ENCODE measurements around the gene DIPK1A. TPM values are rescaled to one million over a fixed set of nuclear protein-coding genes. Genes with fewer than 3 reads are reported as not detected.
A peak's percentile ranks its signal among the peaks of the same experiment; 100 is the strongest.

Gene DIPK1A
- total RNA-seq, 1 experiment from 2014 or later = 21.3 TPM

GRCh38 chr1:92803140-92803887, 157.9 kb downstream of the DIPK1A start:
- no peak for DNase-seq (ENCODE audit: low read depth)

GRCh38 chr1:92797961-92798360, 163.3 kb downstream of the DIPK1A start:
- DNase-seq (ENCODE audit: low read depth) = peak; percentile 36

- DNase-seq (ENCODE audit: low read depth) = no peak
Observed at GRCh38 chr1:92797297-92797696, 164.0 kb downstream of the DIPK1A start.

- DNase-seq (ENCODE audit: low read depth) = peak; percentile 29
Observed at GRCh38 chr1:92795166-92795565, 166.1 kb downstream of the DIPK1A start.

GRCh38 chr1:92792340-92792782, 168.9 kb downstream of the DIPK1A start:
- no peak for DNase-seq (ENCODE audit: low read depth)

Other genes starting within 250 kb of the DIPK1A start
- gene EVI5, start 176.4 kb downstream of the DIPK1A start, total RNA-seq (2014; rRNA removed; shearing (Covaris generic)) = 11.8 and 12.6 TPM in 2 replicates
- 1,182 and 1,311 TPM in 2 replicates for gene RPL5, start 129.4 kb downstream of the DIPK1A start, total RNA-seq (2014; rRNA removed; shearing (Covaris generic))
- gene MTF2, start 117.8 kb upstream of the DIPK1A start, total RNA-seq (2014; rRNA removed; shearing (Covaris generic)) = 19.5 and 24.5 TPM in 2 replicates
- 83.3 and 100 TPM in 2 replicates for gene TMED5, start 219.0 kb upstream of the DIPK1A start, total RNA-seq (2014; rRNA removed; shearing (Covaris generic))
- gene CCDC18, start 219.3 kb upstream of the DIPK1A start, total RNA-seq (2014; rRNA removed; shearing (Covaris generic)) = 16.7 and 21.0 TPM in 2 replicates